SK-N-SH (cell line): ENCODE data around the gene RBMS3. TPM values are rescaled to one million over a fixed set of nuclear protein-coding genes. Genes with fewer than 3 reads are reported as not detected.
A peak's percentile ranks its signal among the peaks of the same experiment; 100 is the strongest.
"Not testable (repeated sequence)": the region's sequence is repeated elsewhere in the genome, so short reads cannot be mapped to it uniquely, and the experiment has no call there.

Experiments used
- CTCF ChIA-PET: fragments of 300-600, 350-600 bp; formaldehyde crosslinking; extraction: SDS; loops from one replicate; lab custom pipeline; 2021; lab: Yijun Ruan, JAX
- POLR2A ChIA-PET: fragments of 350-600 bp; sonication (Branson Sonifier 250); formaldehyde crosslinking; extraction: SDS; loops from one replicate; lab custom pipeline; 2020; ENCODE audit warnings: antibody characterized with exemption, inconsistent platforms; lab: Yijun Ruan, JAX
- DNase-seq: peaks from one replicate; pipeline ENCODE4 v3.0.0; 2012
- H2AFZ ChIP-seq: fragments of 200-600 bp; sonication (generic); 2 replicates; pipeline ENCODE4 v1.8.1; 2016; ENCODE audit warnings: antibody characterized with exemption, mild to moderate bottlenecking, low read depth
- H3F3A ChIP-seq: fragments of 200-600 bp; sonication (generic); replicated peaks from 2 replicates; pipeline ENCODE3; 2016; ENCODE audit warnings: antibody characterized with exemption, mild to moderate bottlenecking; ENCODE audit not compliant: insufficient read depth
- H3K27ac ChIP-seq, 2 experiments: fragments of 200-500 bp in 1 of 2; fragments of 200-600 bp in 1 of 2; sonication (Bioruptor generic) in 1 of 2; sonication (generic), shearing (Covaris generic) in 1 of 2; 2 replicates each; pipeline versions ENCODE4 v1.5.1 to v1.6.1; 2014 to 2016; ENCODE audit warnings: low read depth in 2 of 2, inconsistent platforms in 1 of 2, low read length in 1 of 2, mild to moderate bottlenecking in 1 of 2, mixed read lengths in 1 of 2
- H3K27me3 ChIP-seq: fragments of 200-600 bp; sonication (generic), shearing (Covaris generic); 2 replicates; pipeline ENCODE4 v1.6.1; 2016; ENCODE audit warnings: mixed run types; ENCODE audit not compliant: insufficient read depth
- H3K36me3 ChIP-seq, 2 experiments: fragments of 200-500 bp in 1 of 2; fragments of 200-600 bp in 1 of 2; sonication (Bioruptor generic) in 1 of 2; sonication (generic) in 1 of 2; replicated peaks in 1 of 2; 2 replicates each; pipeline versions ENCODE3 to v1.5.1; 2014 to 2016; ENCODE audit warnings: low read length in 1 of 2, mild to moderate bottlenecking in 1 of 2; ENCODE audit not compliant: insufficient read depth in 2 of 2, control insufficient read depth in 1 of 2
- H3K4me1 ChIP-seq, 2 experiments: fragments of 200-500 bp in 1 of 2; fragments of 200-600 bp in 1 of 2; sonication (Bioruptor generic) in 1 of 2; sonication (generic), shearing (Covaris generic) in 1 of 2; 2 replicates each; pipeline versions ENCODE4 v1.5.1 to v1.6.1; 2014 to 2016; ENCODE audit warnings: low read depth in 1 of 2, low read length in 1 of 2, mixed run types in 1 of 2; ENCODE audit not compliant: insufficient read depth in 2 of 2, control insufficient read depth in 1 of 2
- H3K4me2 ChIP-seq: fragments of 200-600 bp; sonication (generic), shearing (Covaris generic); 2 replicates; pipeline ENCODE4 v1.6.1; 2017; ENCODE audit warnings: mixed run types
- H3K4me3 ChIP-seq, 2 experiments: fragments of 200-500 bp in 1 of 2; fragments of 200-600 bp in 1 of 2; sonication (Bioruptor generic) in 1 of 2; sonication (generic), shearing (Covaris generic) in 1 of 2; 2 replicates each; pipeline versions ENCODE4 v1.5.1 to v1.8.1; 2014 to 2016; ENCODE audit warnings: low read depth in 2 of 2, inconsistent platforms in 1 of 2, low read length in 1 of 2, mild to moderate bottlenecking in 1 of 2, mixed read lengths in 1 of 2, moderate library complexity in 1 of 2
- H3K79me2 ChIP-seq: fragments of 200-600 bp; sonication (generic); 2 replicates; pipeline ENCODE4 v1.8.1; 2017; ENCODE audit warnings: mild to moderate bottlenecking; ENCODE audit not compliant: insufficient read depth
- H3K9ac ChIP-seq: fragments of 200-600 bp; sonication (generic); 2 replicates; pipeline ENCODE4 v1.6.1; 2017; ENCODE audit warnings: mixed run types
- H3K9me2 ChIP-seq: fragments of 200-600 bp; sonication (generic); 2 replicates; pipeline ENCODE4 v1.6.1; 2017; ENCODE audit warnings: mixed run types
- H3K9me3 ChIP-seq: fragments of 200-600 bp; sonication (generic); 2 replicates; pipeline ENCODE4 v1.6.1; 2017; ENCODE audit warnings: mixed run types, mild to moderate bottlenecking, moderate library complexity
- H4K20me1 ChIP-seq: fragments of 200-600 bp; sonication (generic); 2 replicates; pipeline ENCODE4 v1.6.1; 2017; ENCODE audit warnings: mild to moderate bottlenecking, mixed run types; ENCODE audit not compliant: insufficient read depth
- EP300 ChIP-seq, 2 experiments: IDR thresholded peaks; 2 replicates each; pipeline versions ENCODE4 v1.4.0 to v1.6.1; 2012; ENCODE audit warnings: borderline replicate concordance in 1 of 2, low read depth in 1 of 2, low read length in 1 of 2
- EZH2phosphoT487 ChIP-seq: fragments of 200-600 bp; sonication (generic); IDR thresholded peaks from 2 replicates; pipeline ENCODE4 v1.6.1; 2017; ENCODE audit warnings: low read depth, mixed run types, mild to moderate bottlenecking, antibody characterized with exemption, moderate library complexity, borderline replicate concordance
- FOSL2 ChIP-seq: IDR thresholded peaks from 2 replicates; pipeline ENCODE4 v1.4.0; 2012; ENCODE audit warnings: low read depth, mild to moderate bottlenecking, moderate library complexity, borderline replicate concordance
- GABPA ChIP-seq: IDR thresholded peaks from 2 replicates; pipeline ENCODE4 v1.4.0; 2012; ENCODE audit warnings: low read depth, mild to moderate bottlenecking
- GATA2 ChIP-seq: sonication (generic); formaldehyde crosslinking; IDR thresholded peaks from 2 replicates; pipeline ENCODE4 v1.5.0; 2020; ENCODE audit warnings: mild to moderate bottlenecking, missing genetic modification reagents
- IRF3 ChIP-seq: fragments of 150-350 bp; IDR thresholded peaks from 2 replicates; pipeline ENCODE4 v1.6.1; 2016; ENCODE audit warnings: mild to moderate bottlenecking, low read depth, low read length
- NFIC ChIP-seq: IDR thresholded peaks from 2 replicates; pipeline ENCODE4 v1.4.0; 2012; ENCODE audit warnings: borderline replicate concordance
- NRF1 ChIP-seq: IDR thresholded peaks from 2 replicates; pipeline ENCODE4 v1.6.1; 2012; ENCODE audit warnings: low read depth, mild to moderate bottlenecking, low read length
- RAD21 ChIP-seq: IDR thresholded peaks from 2 replicates; pipeline ENCODE4 v1.6.1; 2012; ENCODE audit warnings: mild to moderate bottlenecking, low read length
- RFX5 ChIP-seq: IDR thresholded peaks from 2 replicates; pipeline ENCODE4 v1.6.1; 2012; ENCODE audit warnings: mild to moderate bottlenecking, improper control_type of control experiment, low read length
- SMC3 ChIP-seq: IDR thresholded peaks from 2 replicates; pipeline ENCODE4 v1.6.1; 2012; ENCODE audit warnings: low read depth, low read length, improper control_type of control experiment
- TCF12 ChIP-seq: IDR thresholded peaks from 2 replicates; pipeline ENCODE4 v1.4.0; 2012
- USF2 ChIP-seq: fragments of 150-350 bp; IDR thresholded peaks from 2 replicates; pipeline ENCODE4 v1.6.1; 2017; ENCODE audit warnings: antibody characterized with exemption, low read length, low read depth, borderline replicate concordance
- ZBTB33 ChIP-seq: IDR thresholded peaks from 2 replicates; pipeline ENCODE4 v1.4.0; 2012; ENCODE audit warnings: low read depth, borderline replicate concordance
- whole genome bisulfite sequencing: methylation state at CpG from one replicate; pipeline ENCODE4 v1.1.6; 2017; ENCODE audit warnings: low lambda C conversion rate; 5-methylcytosine and 5-hydroxymethylcytosine counted together
- polyA plus RNA-seq, 3 experiments: library from polyadenylated mRNA; depleted of rRNA; stranded (reverse); fragments of >200 nt; gene quantifications; 2 replicates each; pipeline ENCODE4 v1.2.3, GENCODE V29; 2012

The RBMS3 gene
- polyA plus RNA-seq, 1 of the 3 experiments (the other 2 are of a cell fraction): 8.2 TPM

GRCh38 chr3:29392625-29393388 is 111.9 kb downstream of the RBMS3 start:
- ChIA-PET POLR2A (no interaction called here), CTCF (no interaction called here)
- Histone ChIP-seq H3K36me3 (peaks cover 8% of the 10 kb centered on the region in 2 experiments), H3K27me3 (no peaks in the 10 kb centered on the region), H3F3A (no peaks in the 10 kb centered on the region), H3K27ac (peak overlapping the region in 1 of 2 experiments; percentile 11; a peak in 2 of 4 replicates), H3K79me2 (peaks cover 79% of the 10 kb centered on the region), H3K4me1 (peaks cover 0 to 14% of the 10 kb centered on the region in 2 experiments; a peak in 2 of 4 replicates), H3K4me3 (no peak overlapping the region), H4K20me1 (no peaks in the 10 kb centered on the region), H3K4me2 (no peak overlapping the region), H3K9me3 (no peaks in the 10 kb centered on the region), H3K9me2 (no peaks in the 10 kb centered on the region), H2AFZ (no peak overlapping the region), H3K9ac (no peak overlapping the region)
- TF ChIP-seq EZH2phosphoT487: no peak
- no peak for TF ChIP-seq EP300 (IDR thresholded peaks at IDR 0.05; ENCODE audit: borderline replicate concordance in 1 of 2, low read depth in 1 of 2, low read length in 1 of 2)
- no peak for TF ChIP-seq ZBTB33
- no peak for TF ChIP-seq GATA2
- no peak for TF ChIP-seq SMC3
- no peak for TF ChIP-seq RAD21
- TF ChIP-seq IRF3: no peak
- TF ChIP-seq FOSL2: no peak
- TF ChIP-seq RFX5: no peak
- no peak for TF ChIP-seq NRF1
- TF ChIP-seq TCF12: no peak
- TF ChIP-seq GABPA: no peak
- no peak for TF ChIP-seq USF2
- no peak for TF ChIP-seq NFIC
- no peak for DNase-seq

GRCh38 chr3:29393946-29394345 is 113.1 kb downstream of the RBMS3 start:
- H3K27me3 ChIP-seq, H3K4me3 ChIP-seq, H3K4me1 ChIP-seq, H3F3A ChIP-seq, H3K9me2 ChIP-seq, H2AFZ ChIP-seq, CTCF ChIA-PET, H4K20me1 ChIP-seq, DNase-seq, H3K36me3 ChIP-seq, H3K9ac ChIP-seq, H3K9me3 ChIP-seq, H3K27ac ChIP-seq, H3K4me2 ChIP-seq, POLR2A ChIA-PET: not testable (repeated sequence)
- peaks cover 79% of the 10 kb centered on the region for H3K79me2 ChIP-seq
- 70% methylated on average over 4 of the region's 4 CpGs for WGBS
